Breast epithelium (tissue), 4 donors: ENCODE data around the gene RUFY2. TPM values are rescaled to one million over a fixed set of nuclear protein-coding genes. Genes with fewer than 3 reads are reported as not detected.

Experiments used
- DNase-seq, 2 donors: peaks; one replicate each; pipeline ENCODE4 v3.0.0-alpha.2; 2019; ENCODE audit warnings: low spot score in 2 of 2
- H3K27ac ChIP-seq, 2 donors: fragments of 200-600 bp; sonication (generic) in 1 of 2; one replicate each; pipeline ENCODE4 v1.5.1; 2016 to 2019; ENCODE audit warnings: mild to moderate bottlenecking in 1 of 2
- H3K27me3 ChIP-seq, 2 donors: fragments of 200-600 bp; sonication (generic) in 1 of 2; one replicate each; pipeline versions ENCODE4 v1.5.1 to v1.6.0; 2017 to 2019; ENCODE audit warnings: control low read depth in 1 of 2, mild to moderate bottlenecking in 1 of 2
- H3K36me3 ChIP-seq: fragments of 200-600 bp; one replicate; pipeline ENCODE4 v1.5.1; 2019
- H3K4me1 ChIP-seq, 2 donors: fragments of 200-600 bp; sonication (generic); one replicate each; pipeline ENCODE4 v1.5.1; 2016 to 2019; ENCODE audit warnings: control low read depth in 1 of 2
- H3K4me3 ChIP-seq, 3 donors: fragments of 200-600 bp; sonication (generic); 1 replicate in 2 of 3; 2 replicates in 1 of 3; pipeline ENCODE4 v1.5.1; 2016 to 2019; ENCODE audit warnings: mild to moderate bottlenecking in 3 of 3, moderate library complexity in 2 of 3
- H3K9me3 ChIP-seq, 2 donors: fragments of 200-600 bp; sonication (generic) in 1 of 2; one replicate each; pipeline ENCODE4 v1.5.1; 2016 to 2019; ENCODE audit warnings: control low read depth in 1 of 2
- CTCF ChIP-seq, 3 donors: fragments of 450-650 bp; IDR thresholded peaks; one replicate each; pipeline ENCODE4 v1.5.1; 2016 to 2017; ENCODE audit warnings: antibody characterized with exemption in 3 of 3, mild to moderate bottlenecking in 3 of 3, moderate library complexity in 3 of 3
- POLR2A ChIP-seq: fragments of 450-650 bp; IDR thresholded peaks from one replicate; pipeline ENCODE4 v1.6.1; 2016; ENCODE audit warnings: antibody characterized with exemption, mild to moderate bottlenecking, moderate library complexity
- POLR2AphosphoS5 ChIP-seq, 3 donors: sonication (generic); formaldehyde crosslinking; IDR thresholded peaks; one replicate each; pipeline ENCODE4 v1.6.1; 2017; ENCODE audit warnings: antibody characterized with exemption in 3 of 3
- intact Hi-C: fragments of 100-400 bp; cut with DNase I; formaldehyde crosslinking; loops from one replicate; pipeline ENCODE4 v1.15.1; 2023; ENCODE audit warnings: low total_unique reads
- total RNA-seq, 3 donors: library from RNA; depleted of rRNA; stranded (reverse); fragments of >200 nt; gene quantifications; one replicate each; pipeline ENCODE4 v1.1.0, GENCODE V29; 2016

RUFY2 gene
- total RNA-seq, 3 donors from 2014 or later, result 20.5 to 47.0 (median 31.1) TPM

DNA sequence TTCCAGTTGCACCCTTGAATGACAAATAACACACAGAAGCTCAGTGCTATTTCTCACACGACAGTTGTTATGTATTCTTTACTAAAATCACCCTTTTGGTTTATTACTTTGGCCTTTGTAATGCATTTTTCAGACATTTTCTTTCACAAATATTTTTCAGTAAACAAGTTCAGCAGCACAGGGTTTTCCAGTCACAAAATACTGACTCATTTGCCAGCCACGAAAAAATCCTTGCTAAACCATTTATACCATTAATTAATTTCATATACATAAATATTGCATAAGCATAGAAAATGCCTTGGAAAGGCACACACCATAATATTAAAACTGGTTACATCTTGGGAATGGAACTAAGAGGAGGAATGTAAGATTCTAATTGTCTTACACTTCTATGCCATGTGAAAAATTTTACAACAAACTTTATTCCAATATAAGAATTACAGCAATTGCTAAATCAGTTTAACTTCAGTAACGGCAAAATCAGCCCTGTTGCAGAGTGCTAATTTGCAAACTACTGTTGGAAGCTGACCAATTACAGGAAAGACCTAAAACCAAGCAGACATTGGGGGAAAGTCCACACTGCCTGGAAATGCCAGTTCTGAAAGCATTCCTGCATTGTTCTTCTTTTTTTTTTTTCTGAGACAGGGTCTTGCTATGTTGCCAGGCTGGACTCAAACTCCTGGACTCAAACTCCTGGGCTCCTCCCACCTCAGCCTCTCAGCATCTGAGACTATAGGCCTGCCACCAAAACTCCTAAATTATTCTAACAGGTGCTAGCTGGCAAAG is 42.8 kb downstream of the RUFY2 start:
- Histone ChIP-seq H3K27me3 (no peaks in the 10 kb centered on the region), H3K4me1 (no peaks in the 10 kb centered on the region), H3K4me3 (no peak overlapping the region), H3K36me3 (no peaks in the 10 kb centered on the region), H3K9me3 (no peaks in the 10 kb centered on the region), H3K27ac (no peak overlapping the region)
- TF ChIP-seq POLR2A, result no peak
- no peak for TF ChIP-seq POLR2AphosphoS5 (IDR thresholded peaks at IDR 0.05)
- no peak for TF ChIP-seq CTCF (IDR thresholded peaks at IDR 0.05)
- intact Hi-C loops, result no loop called here
- DNase-seq, result no peak

DNA sequence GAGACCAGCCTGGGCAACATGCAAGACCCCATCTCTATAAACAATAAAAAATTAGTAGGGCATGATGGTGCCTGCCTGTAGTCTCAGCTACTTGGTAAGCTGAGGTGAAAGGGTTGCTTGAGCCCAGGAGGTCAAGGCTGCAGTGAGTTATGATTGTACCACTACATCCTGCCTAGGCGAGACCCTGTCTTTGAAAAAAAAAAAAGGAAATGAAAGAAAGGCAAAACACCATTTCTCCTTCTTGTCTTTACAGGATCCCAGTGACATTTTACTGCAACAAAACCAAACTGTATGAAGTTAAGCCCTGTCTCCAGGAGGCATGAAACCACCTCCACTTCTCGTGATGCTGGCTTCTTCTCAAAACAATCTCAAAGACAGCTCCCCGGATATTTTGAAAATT is 44.5 kb downstream of the RUFY2 start:
- intact Hi-C loops, result no loop called here
- Histone ChIP-seq H3K27ac (no peak overlapping the region), H3K9me3 (no peaks in the 10 kb centered on the region), H3K36me3 (no peaks in the 10 kb centered on the region), H3K27me3 (no peaks in the 10 kb centered on the region), H3K4me3 (no peak overlapping the region), H3K4me1 (no peaks in the 10 kb centered on the region)
- DNase-seq, result no peak
- no peak for TF ChIP-seq POLR2A

GRCh38 chr10:68359189-68359588 is 47.9 kb downstream of the RUFY2 start:
- Histone ChIP-seq H3K27ac (no peak overlapping the region), H3K27me3 (no peaks in the 10 kb centered on the region), H3K9me3 (no peaks in the 10 kb centered on the region), H3K36me3 (no peaks in the 10 kb centered on the region), H3K4me3 (no peak overlapping the region), H3K4me1 (no peaks in the 10 kb centered on the region)
- no peak for TF ChIP-seq POLR2AphosphoS5 (IDR thresholded peaks at IDR 0.05)
- no peak for TF ChIP-seq POLR2A
- TF ChIP-seq CTCF (IDR thresholded peaks at IDR 0.05), result no peak
- DNase-seq, result no peak
- intact Hi-C loops, result no loop called here

DNA sequence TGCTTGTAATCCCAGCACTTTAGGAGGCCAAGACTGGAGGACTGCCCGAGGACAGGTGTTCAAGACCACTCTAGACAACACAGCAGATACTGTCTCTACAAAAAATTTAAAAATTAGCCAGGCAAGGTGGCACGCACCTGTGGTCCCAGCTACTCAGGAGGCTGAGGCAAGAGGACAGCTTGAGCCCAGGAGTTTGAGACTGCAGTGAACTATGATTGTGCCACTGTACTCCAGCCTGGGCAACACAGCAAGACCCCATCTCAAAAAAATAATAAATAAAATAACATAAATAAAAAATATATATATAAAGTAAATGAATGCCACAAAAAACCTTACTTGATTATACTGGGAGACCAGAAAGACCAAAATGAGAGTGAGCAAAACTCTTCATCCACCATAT is 53.5 kb downstream of the RUFY2 start:
- intact Hi-C loops, result no loop called here
- no peak for TF ChIP-seq POLR2A
- TF ChIP-seq POLR2AphosphoS5 (IDR thresholded peaks at IDR 0.05), result no peak
- no peak for TF ChIP-seq CTCF (IDR thresholded peaks at IDR 0.05)
- no peaks in the 10 kb centered on the region for H3K9me3 ChIP-seq
- no peaks in the 10 kb centered on the region for H3K27me3 ChIP-seq
- no peak overlapping the region for H3K4me3 ChIP-seq
- H3K27ac ChIP-seq, result no peak overlapping the region
- no peaks in the 10 kb centered on the region for H3K36me3 ChIP-seq
- DNase-seq, result no peak
- H3K4me1 ChIP-seq, result no peaks in the 10 kb centered on the region

- no peak overlapping the region for H3K4me3 ChIP-seq
- H3K27ac ChIP-seq, result no peak overlapping the region
- intact Hi-C loops, result no loop called here
- peaks cover 4% of the 10 kb centered on the region for H3K36me3 ChIP-seq
- no peak for DNase-seq
- no peaks in the 10 kb centered on the region for H3K9me3 ChIP-seq
- no peak for TF ChIP-seq POLR2AphosphoS5 (IDR thresholded peaks at IDR 0.05)
- TF ChIP-seq CTCF (IDR thresholded peaks at IDR 0.05), result peak in 1 of 3 donors; percentile 57
- H3K4me1 ChIP-seq, result no peaks in the 10 kb centered on the region
- H3K27me3 ChIP-seq, result no peaks in the 10 kb centered on the region
Observed at GRCh38 chr10:68348265-68348741, 58.8 kb downstream of the RUFY2 start.
